NK-92 (cell line): ENCODE data around the gene ELAVL2.

ENCODE experiments used
- DNase-seq: peaks from one replicate; lab custom pipeline; 2025; ENCODE audit not compliant: unreplicated experiment; lab: John Stamatoyannopoulos, UW

The ELAVL2 gene

DNA sequence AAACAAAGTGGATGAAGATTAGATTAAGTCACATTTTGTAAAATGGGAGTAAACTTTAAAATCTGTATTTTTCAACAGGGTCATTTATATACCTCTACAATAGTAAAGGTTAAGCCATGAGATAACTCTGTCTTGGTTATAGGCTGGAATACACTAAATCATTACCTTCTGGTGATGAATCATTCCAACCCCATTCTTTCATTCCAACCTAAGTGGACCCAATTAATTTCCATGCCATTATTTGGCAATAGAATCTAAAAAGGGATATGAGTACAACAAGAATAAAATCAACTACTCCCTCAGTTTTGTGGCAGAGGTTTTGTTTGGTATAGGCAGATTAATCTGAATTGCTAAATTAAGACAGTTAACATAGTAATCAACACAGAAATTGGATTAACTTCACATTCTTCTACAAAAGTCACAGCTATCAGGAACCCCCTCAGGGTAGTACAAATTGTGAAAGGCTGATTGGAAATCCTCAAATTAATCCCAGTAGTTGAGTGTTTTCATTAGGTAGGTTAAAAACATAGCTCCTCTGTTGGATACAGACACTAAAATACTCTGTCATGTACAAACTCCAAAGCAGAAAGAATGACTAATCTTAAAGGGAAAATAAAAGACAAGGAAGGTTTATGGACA, 54.2 kb downstream of the ELAVL2 start:
- DNase-seq, result no peak

GRCh38 chr9:23769307-23769935, 56.6 kb downstream of the ELAVL2 start:
- DNase-seq, result no peak

- DNase-seq, result no peak
These were observed 57.2 kb downstream of the ELAVL2 start for GRCh38 chr9:23768861-23769260.

- DNase-seq, result no peak
These were observed 59.4 kb downstream of the ELAVL2 start for GRCh38 chr9:23766613-23767012.

GRCh38 chr9:23765561-23765960, 60.5 kb downstream of the ELAVL2 start:
- DNase-seq, result no peak

DNA sequence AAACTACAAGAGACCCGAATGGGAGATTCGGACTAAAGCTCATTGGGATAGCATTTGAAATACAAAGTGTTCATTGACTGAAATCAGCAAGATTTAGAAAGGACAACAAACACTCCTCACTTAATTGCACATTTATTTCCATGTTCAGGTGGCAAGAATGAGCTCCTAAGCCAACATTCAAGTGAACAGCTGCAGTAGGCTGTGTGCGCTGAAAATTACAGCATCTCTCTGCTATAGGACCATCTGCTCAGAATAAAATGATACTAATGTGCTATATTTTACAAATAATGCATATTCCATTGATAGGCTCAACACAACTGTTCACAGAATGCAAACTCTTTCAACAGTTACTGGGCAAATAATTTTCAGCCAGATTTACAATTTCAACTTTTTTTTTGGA, 61.8 kb downstream of the ELAVL2 start:
- no peak for DNase-seq

- DNase-seq, result no peak
These were observed 71.5 kb downstream of the ELAVL2 start for GRCh38 chr9:23754551-23754950.

- DNase-seq, result no peak
These were observed 73.2 kb downstream of the ELAVL2 start for GRCh38 chr9:23752859-23753258.

GRCh38 chr9:23751633-23752032, 74.4 kb downstream of the ELAVL2 start:
- DNase-seq, result no peak

DNA sequence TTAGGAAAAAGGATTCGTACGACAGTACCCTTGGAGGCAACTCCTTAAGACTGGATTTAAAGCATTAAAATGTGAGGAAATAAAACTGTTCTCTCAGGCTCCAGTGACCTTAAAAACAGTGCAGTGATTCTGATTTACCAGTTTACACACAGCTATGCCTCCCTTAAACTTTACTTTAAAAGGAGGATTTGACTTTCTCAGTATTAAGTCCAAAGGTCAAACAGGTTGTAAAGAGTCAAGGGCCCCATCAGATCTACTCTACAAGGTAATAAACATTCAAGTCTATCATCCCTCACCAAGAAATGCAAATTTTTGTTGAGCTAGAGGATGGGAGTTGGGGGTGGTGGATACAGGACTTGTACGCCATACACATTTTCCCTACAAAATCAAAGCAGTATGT, 75.2 kb downstream of the ELAVL2 start:
- no peak for DNase-seq

DNA sequence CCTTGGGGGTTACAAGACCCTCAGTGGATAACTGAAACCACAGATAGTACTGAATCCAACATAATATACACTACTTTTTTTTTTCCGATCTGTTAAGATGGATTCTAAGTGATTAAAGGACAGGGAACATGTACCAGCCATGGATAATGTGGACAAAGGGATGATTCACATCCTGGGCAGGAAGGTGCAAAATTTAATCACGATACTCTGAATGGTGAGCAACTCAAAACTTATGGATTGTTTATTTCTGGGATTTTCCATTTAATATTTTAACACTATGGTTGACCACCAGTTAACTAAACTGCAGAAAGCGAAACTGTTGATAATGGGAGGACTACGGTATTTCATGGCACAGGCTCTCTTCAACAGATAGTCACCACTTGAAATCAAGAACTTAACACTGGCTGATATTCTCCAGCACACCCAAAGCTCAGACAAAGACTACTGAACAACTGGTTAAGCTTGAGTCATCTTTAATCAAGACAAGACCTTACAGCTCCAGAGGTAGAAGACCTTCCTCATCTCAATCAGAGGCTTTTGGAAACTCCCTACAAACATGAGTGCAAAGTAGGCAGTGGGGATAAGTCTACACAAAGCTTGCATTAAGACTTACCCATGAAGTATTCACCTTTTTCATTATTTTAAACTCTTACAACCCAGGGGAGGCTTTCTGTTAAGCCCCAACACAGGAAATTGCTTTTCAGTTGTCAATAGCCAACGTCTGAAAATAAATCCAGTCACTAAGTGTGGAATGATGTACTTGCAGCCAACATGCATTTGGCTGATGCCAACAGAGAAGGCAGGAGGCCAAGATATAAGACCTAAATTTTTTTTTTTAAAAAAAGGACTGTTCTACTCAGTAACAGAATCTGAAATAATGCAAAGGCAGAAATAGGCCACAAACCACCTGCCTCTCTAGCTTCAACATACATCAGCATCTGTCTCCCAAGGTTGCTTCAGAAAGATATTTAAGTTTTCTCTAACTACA, 78.7 kb downstream of the ELAVL2 start:
- no peak for DNase-seq

DNA sequence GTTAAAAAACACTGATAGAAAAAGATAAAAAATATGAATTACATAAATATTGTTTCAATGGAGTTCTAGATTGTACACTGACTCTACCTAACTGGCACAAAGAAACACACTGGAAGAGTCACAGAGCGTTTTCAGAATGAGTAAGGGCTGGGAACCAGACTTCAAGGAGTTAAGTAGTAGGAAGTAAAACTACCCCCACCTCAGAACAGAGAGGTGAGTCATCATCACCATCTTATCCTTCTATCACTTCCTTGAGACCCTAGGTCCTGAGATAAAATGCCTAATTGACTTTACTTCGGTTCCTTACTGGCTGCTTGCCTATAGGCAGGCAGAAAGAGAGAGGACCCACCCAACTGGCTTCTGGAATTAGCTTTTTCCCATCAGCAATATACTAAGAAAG, 79.7 kb downstream of the ELAVL2 start:
- DNase-seq, result no peak

- DNase-seq, result no peak
These were observed 83.0 kb downstream of the ELAVL2 start for GRCh38 chr9:23743036-23743435.

- no peak for DNase-seq
These were observed 84.7 kb downstream of the ELAVL2 start for GRCh38 chr9:23741351-23741750.

GRCh38 chr9:23740531-23740930, 85.5 kb downstream of the ELAVL2 start:
- no peak for DNase-seq

GRCh38 chr9:23739753-23740152, 86.3 kb downstream of the ELAVL2 start:
- DNase-seq, result no peak

DNA sequence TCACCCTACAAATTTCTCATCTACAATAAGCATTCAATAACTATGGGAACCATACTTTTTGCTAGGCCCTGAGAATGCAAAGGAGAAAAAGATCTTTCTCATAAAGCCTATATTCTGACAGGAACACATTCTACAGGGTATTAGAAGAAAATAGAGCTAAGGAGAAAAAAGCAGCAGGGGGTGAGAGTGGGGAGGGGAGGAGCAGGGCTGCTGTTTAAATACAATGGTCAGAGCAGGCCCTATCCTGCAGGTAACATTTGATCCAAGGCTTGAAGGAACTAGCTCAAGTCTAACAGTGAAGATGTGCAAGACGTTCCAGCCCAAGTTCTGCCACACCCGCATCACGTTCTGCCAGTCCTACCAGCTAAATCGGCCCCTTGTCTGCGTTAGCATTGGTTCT, 89.7 kb downstream of the ELAVL2 start:
- DNase-seq, result no peak

GRCh38 chr9:23733495-23734078, 92.5 kb downstream of the ELAVL2 start:
- no peak for DNase-seq

DNA sequence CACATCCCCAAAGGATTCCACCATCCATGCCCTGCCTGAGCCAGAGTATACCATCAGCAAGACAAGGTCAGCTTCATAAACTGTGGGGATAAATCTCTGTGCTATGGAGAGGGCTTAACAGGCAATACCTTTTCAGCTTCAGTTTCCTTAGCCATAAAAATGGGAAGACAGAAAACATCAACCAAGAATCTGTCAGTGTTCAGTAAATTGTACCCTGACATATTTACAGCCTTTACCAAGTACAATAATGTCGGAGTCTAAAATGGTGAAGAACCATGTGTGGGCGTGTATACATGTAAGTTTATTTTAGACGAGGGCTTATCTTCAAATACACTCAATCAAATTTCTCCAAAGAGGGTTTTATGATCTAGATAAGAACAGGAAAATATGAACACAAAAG, 94.7 kb downstream of the ELAVL2 start:
- no peak for DNase-seq

GRCh38 chr9:23730364-23730763, 95.7 kb downstream of the ELAVL2 start:
- DNase-seq, result no peak

DNA sequence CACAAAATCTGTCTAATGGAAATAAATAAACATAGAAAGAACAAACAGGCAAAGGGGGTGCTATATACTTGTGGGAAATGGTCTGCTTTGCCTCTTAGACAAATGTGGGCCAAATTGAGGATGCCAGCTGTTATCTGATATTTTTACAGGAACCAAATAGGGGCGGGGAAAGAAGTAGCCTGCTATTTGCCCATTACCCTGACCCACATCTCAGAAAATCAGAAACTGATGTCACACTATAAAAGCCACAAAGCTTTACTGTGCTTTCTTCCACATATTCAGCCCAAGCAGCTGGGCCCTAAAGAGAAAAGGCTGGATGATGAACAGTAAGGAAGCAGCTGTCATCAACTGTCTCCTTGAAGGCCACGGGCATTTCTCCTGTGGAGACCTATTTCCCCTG, 97.3 kb downstream of the ELAVL2 start:
- no peak for DNase-seq
